HUDEP-2 (cell line): ENCODE data around the gene FGGY.
"Not testable (repeated sequence)": the region's sequence is repeated elsewhere in the genome, so short reads cannot be mapped to it uniquely, and the experiment has no call there.

Experiments
- DNase-seq, 76 experiments: peaks; one replicate each; lab custom pipeline; 2025; ENCODE audit not compliant: unreplicated experiment in 76 of 76; lab: John Stamatoyannopoulos, UW

Gene FGGY

GRCh38 chr1:59689730-59690129 lies 392.8 kb downstream of the FGGY start:
- no peak for DNase-seq

- no peak for DNase-seq
Measured at GRCh38 chr1:59690171-59690930, 393.5 kb downstream of the FGGY start.

- no peak for DNase-seq
Measured at GRCh38 chr1:59691261-59691660, 394.4 kb downstream of the FGGY start.

GRCh38 chr1:59692591-59692990 lies 395.7 kb downstream of the FGGY start:
- DNase-seq: no peak

GRCh38 chr1:59693406-59693805 lies 396.5 kb downstream of the FGGY start:
- DNase-seq: no peak

GRCh38 chr1:59695252-59695651 lies 398.4 kb downstream of the FGGY start:
- DNase-seq: no peak

GRCh38 chr1:59696421-59697115 lies 399.7 kb downstream of the FGGY start:
- DNase-seq: no peak

- no peak for DNase-seq
Measured at GRCh38 chr1:59697150-59697800, 400.4 kb downstream of the FGGY start.

GRCh38 chr1:59698386-59698785 lies 401.5 kb downstream of the FGGY start:
- no peak for DNase-seq

- peak in 4 of 76 experiments; percentile 3 to 19 (median 5) for DNase-seq
Measured at GRCh38 chr1:59699227-59699847, 402.4 kb downstream of the FGGY start.

- no peak for DNase-seq
Measured at GRCh38 chr1:59701376-59701775, 404.5 kb downstream of the FGGY start.

GRCh38 chr1:59703226-59703917 lies 406.5 kb downstream of the FGGY start:
- DNase-seq: no peak

GRCh38 chr1:59703918-59704378 lies 407.1 kb downstream of the FGGY start:
- no peak for DNase-seq

GRCh38 chr1:59704716-59705115 lies 407.8 kb downstream of the FGGY start:
- DNase-seq: no peak

GRCh38 chr1:59705466-59706302 lies 408.8 kb downstream of the FGGY start:
- DNase-seq: no peak

- DNase-seq: no peak
Measured at GRCh38 chr1:59706303-59706599, 409.4 kb downstream of the FGGY start.

- DNase-seq: no peak
Measured at GRCh38 chr1:59707178-59707791, 410.4 kb downstream of the FGGY start.

- no peak for DNase-seq
Measured at GRCh38 chr1:59709333-59709732, 412.4 kb downstream of the FGGY start.

GRCh38 chr1:59710920-59711319 lies 414.0 kb downstream of the FGGY start:
- DNase-seq: not testable (repeated sequence)
